NCI-H2081 treated with DMSO at 0.1 percent for 48 hours (cell line): ENCODE results near the gene THAP3.

Experiments
- DNase-seq: peaks from one replicate; lab custom pipeline; 2025; lab: John Stamatoyannopoulos, UW

THAP3 gene

DNA sequence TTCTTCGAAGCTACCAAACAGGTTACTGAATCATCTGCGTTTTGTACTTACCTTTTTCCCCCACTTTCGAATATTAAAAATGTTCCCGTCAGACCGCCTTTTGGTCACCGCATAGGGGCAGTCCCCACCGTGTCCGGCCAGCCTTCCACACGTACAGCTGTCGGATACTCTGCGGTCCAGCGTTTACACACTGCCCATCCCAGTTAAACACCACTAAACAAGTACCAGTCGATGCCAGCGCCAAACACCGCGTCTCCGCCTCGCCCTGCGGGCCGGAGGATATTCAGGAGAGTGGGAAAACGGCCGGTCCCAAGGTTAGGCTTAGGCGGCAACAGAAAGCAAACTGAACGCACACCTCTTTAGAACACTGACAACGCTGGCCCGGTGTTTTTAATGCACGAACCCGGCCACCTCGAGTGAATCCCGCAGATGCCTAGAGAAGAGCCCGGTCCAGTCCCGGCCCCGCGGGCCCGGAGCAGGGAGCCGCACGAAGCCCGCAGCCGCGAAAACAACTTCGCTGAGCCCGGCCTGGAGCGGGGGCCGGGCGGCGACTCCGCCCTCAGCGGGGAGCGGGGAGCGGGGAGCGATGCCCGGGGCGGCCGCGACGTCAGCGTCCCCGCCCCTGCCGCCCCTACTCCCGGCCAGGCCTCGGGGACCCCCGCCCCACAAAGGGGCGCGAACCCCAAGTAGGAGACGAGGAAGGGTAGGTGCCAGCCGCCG, 11.9 kb upstream of the THAP3 start:
- DNase-seq: no peak

DNA sequence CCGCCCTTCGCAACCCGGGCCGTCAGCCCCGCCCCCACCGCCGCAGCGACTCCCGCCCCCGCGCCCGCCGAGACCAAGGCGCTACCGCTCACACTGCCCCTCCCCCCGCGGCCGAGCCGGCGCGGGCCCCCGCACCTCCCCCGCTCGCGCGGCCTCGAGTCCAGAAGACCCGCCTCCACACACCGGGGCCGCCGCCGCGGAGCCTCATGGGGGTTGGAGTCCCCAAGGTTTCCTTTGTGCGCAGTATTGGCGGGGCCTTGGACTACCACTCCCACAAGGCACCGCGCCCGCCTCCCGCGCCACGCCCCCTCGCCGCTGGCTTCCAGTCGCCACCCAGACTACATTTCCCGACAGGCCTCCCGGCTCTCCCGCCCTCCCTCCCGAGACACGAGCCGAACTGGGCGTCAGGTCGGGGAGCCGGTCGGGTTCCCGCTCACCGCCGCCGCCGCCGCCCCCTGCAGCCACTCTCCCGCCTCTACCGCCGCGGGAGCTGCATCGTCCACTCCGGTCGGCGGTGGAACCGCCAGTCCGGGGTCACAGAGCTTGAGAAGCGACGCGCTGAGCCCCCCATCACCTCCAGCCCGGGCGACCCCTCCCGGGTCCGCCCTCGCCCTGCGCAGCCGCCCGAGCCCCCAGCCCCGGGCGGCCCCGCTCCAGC, 11.2 kb upstream of the THAP3 start, which contains the start of gene PHF13:
Gene PHF13 (plus strand): TSS at position 371 of the 658 bp plus-strand sequence. CDS start 336 bp downstream, outside the sequence.
- DNase-seq: peak; percentile 97

DNA sequence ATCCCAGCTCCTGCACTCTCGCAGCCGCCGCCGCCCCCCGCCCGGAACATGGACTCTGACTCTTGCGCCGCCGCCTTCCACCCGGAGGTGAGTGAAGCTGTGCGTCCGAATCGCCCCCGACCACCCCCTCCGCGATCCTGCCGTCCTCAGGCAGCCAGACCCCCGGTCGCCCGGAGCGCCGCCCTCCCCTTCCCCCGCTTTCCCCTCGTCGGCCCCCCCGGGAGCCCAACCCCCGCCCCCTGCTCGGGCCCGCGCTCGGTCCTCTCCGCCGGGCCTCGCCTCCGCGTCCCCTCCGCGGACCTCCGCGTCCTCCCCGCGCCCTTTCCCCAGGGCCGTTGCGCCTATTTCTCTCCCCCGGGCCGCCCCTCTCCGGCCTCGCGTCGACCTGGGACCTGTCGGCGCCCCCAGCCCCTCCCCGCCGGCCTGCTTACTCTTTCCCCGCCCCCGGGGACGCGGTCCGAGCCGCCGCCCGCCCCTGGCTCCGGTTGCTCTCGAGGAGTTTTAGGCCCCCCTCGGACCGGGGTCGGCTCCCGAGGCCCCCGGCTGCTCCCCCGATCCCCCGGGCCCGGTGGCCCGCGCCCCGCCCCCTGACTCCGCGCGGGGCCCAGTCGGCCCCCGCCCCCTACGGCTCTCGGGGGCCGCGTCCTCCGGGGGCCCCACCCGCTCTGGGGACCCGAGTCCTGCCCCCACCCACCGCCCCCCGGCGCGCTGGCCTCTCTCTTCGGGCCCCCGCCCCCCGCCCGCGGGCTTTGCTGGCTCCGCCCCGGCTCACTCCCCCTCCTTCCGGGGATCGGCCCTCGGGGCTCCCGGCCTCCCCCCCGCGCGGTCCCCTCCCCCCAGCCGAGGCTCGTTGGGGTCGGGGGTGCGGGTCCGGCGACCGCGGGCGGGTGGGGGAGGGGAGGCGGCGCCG, 10.4 kb upstream of the THAP3 start:
- no peak for DNase-seq

DNA sequence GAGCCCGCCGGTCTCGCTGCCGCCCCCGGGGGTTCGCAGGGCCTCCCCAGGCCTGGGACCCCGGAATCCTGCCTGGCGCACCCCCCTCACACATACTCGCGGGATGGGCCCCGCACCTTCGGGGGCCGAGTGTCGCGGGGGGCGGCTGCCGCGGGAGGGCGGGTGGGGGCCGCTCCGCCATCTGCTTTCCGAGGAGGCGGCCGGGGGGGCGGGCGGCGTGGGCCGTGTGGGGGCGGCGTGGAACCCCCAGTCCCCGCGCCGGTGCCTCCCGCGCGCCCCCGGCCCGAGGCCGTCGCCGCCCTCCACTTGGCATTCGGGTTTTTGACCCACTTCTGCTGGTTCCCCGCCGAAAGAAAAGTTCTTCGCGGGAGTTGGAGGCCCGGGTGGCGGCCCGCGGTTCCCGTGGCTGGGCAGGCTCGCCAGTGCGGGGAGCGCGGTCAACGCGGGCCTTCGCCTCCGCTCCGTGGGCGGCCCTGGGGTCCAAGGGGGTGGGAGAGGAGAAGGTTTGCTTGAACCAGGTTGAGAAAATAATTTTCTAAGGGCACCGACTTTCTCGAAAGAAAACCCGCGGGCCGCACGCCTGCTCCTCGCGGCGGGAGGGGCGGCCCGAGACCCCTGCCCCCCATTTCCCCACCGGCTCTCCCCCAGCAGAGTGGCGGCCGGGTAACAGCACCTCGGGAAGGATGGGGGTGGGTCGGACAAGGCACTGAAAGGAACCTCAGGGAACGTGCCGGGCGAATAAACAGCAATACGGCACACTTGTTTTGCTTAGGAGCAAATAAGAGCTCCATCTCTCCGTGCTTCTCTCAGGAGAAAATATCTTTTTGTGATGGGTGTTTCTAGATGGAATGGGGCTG, 9.5 kb upstream of the THAP3 start:
- no peak for DNase-seq

DNA sequence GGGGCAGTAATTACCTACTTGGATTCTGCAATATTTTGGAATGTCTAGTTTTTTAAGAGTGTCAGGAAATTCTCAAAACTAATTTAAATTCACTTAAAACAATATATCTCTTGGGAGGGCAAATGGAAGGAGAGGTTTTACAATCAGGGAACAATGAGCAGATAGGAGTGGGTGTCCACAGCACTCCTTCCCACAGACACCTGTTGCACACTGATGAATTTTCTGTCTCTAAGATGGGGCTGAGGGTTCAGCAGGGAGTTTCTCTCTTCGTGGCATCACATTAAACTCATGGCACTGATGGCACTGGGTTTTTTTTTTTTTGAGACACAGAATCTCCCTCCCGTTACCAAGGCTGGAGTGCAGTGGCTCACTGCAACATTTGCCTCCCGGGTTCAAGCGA, 5.6 kb upstream of the THAP3 start:
- no peak for DNase-seq

DNA sequence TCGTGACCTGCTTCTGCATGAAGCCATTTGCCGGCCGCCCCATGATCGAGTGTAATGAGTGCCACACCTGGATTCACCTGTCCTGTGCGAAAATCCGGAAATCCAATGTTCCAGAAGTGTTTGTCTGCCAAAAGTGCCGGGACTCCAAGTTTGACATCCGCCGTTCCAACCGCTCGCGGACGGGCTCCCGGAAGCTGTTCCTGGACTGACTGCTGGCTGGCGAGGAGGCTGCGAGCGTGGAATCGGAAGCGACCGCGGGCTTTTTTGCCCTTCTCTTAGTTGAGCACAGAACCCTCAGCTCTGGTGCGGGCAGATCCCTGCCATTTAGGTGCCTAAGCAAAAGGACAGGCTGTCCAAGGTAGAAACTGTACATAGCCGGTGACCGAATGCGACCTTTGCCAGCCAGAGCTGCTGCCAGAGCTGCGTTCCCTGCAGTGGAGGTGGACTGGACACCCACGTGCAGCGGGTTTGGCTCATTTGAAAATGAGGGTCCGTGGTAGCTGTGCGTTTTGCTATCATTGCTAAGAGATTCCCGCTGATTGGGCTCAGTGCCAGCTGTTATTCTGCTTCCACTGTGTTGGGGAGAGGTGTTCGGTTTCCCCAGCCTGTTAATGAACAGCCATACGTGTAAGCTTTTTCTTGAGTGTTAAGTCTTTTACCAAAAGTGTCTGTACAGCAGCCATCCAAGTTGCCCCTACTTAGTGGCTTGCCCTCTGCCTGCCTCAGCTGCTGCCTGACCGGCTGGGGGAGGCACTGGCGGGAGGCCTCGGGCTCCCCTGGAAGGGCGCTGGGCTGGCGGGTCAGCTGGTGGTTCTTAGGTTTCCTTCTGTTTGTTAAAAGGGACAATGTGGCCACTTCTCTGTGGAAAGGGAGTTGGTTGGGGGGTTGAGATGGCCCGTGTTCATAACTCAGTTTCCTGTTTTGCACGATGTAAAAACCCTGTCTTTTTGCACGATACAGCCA, 3.0 kb upstream of the THAP3 start:
- DNase-seq: no peak

DNA sequence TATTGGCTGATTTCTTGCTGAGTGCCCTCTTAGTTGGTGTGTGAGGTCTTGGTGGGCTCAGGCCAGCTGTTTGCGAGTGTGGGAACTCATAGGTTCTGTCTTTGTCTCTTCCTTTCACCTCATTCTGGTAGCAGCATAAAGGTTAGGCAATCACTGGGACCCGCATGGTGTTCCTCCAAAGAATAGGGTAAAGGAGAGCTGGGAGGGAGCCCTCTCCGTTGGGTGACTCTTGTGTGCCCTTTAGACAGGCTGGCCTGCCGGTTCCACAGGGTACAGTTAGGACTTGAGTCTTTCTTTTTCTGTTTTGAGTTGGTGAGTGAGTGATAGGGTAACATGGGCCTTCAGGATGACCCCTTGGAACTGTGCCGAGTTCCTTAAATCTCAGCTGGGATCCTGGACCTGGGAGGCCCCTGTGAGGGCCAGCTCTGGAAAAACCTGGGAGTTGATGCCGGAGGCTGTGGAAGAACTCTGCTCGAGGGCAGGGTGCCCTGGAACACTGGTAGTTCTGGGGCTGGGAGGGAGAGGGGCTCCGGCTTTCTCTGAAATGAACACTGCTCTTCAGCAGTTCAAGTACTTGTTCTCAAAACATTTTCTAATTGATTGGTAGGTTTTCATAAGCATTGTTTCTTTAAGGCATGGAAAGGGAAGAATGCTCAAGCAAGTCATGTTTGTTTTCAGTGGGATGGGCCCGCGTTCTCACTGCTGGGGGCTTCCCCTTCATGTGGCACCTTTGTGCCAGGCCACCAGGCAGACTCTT, 2.1 kb upstream of the THAP3 start:
- DNase-seq: no peak

DNA sequence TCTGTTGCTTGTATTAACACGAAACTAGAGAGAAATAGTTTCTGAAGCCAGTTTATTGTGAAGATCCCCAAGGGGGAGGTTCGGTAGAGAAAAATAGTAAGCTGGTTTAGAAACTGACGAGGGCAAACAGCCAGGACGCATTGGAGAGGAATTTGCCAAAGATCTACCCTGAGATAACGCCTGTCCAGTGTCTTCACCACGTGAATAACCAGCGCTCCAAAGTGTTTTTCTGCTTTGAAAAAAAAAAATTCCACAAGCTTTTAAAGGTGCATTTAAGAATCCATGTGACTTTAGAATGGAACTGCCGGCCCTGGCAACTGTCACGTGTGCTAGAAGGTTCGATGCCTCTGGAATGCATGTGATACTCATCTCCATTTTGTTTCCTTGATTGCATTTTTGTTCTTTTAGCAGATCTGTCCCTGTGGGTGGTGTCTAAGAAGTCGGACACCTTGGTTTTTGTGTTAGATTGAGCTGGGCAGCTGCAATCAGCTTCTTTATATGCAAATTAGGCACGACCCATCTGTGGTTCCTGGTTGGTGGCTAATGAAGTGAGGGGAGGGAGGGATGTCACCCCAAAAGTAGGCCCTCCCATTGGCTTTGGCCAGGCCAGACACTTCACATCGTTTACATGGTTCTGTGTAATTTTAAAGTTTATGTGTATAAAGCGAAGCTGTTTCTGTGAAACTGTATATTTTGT, 1.3 kb upstream of the THAP3 start:
- no peak for DNase-seq

DNA sequence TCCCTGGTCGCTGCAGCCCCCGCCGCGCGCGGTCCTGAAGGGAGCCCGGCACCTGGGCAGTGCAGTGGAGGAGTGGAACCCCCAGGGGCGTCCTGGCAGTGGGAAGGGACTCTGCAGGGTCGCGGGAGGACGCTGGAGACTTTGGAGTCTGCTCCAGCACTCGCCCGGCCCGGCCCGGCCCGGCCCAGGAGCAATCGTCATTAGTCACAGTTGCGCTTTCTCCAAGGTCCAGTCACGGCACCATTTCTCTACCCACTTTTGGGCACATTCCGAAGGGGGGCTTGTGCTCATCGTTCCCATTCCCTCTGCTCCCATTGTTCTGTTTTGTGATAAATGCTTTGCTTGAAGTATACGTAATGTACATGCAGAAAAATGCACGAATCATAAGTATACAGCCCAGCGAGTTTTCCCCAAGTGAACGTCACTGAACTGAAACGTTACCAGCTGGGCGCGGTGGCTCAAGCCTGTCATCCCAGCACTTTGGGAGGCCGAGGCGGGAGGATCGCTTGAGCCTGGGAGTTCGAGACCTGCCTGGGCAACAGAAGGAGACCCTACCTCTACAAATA, 999 bp downstream of the THAP3 start:
- no peak for DNase-seq

DNA sequence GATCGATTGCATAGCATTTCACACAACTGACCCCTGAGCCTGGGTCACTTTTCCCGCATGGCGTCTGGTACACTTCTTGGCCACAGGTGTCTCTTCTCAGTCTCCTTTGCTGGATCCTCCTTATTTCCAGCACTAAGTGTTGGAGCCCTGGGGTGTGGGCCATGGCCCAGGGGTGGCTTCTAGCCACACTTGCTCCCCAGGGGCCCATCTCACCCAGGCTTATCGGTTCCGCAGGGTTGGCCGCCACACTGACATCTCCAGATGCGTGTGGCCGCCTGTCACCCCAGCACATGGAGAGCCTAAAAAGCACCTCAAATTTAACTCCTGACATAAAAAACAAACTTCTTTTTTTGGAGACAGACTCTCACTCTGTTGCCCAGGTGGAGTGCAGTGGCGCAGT, 2.4 kb downstream of the THAP3 start:
- DNase-seq: no peak

DNA sequence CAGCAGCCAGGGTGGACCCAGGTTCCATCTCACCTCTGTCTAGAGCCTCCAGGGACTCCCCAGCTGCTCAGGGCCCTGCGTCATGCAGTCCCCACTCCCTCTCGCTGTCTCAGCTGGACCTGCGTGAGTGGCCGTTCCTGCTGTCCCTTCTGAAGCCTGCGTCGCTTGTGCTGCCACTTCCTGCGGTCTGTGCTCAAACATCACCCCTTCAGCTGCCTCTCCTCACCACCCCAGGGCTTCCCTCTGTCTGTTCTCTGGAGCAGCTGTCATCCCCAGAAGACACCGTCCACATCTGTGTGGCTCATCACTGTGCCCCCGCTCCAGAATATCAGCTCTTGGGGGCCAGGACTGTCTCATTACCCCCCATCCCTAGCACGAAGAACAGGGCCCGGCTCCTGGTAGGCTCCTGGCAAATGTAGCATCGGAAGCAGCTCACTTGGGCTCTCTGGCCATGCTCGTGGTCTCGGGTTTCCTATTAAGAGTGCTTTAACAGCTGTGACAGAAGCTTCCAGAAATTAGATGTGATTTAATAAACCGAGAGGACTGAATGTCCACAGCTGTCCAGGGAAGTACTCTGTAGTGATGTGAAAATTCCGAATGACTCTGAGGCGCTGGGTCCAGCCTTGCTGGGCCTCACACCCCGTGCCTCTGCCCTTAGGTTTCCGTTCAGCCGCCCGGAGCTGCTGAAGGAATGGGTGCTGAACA, 3.3 kb downstream of the THAP3 start:
- no peak for DNase-seq

DNA sequence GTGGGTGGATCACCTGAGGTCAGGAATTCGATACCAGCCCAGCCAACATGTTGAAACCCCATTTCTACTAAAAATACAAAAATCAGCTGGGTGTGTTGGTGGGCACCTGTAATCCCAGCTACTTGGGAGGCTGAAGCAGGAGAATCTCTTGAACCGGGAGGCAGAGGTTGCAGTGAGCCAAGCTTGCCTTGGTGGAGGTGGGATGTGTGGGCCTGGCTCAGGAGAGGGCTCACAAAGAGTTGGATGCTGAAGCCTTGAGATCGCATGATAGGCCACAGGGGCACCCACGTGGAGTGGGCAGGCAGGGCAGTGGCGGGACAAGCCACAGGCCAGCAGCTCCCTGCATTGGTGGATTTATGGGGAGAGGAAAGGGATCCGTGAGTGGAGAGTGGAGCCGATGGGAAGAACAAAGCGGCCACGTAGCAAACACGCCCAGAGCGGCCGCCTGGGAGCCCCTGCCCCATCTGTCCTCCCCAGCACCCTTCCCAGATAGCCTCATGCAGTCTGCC, 4.4 kb downstream of the THAP3 start:
- no peak for DNase-seq

DNA sequence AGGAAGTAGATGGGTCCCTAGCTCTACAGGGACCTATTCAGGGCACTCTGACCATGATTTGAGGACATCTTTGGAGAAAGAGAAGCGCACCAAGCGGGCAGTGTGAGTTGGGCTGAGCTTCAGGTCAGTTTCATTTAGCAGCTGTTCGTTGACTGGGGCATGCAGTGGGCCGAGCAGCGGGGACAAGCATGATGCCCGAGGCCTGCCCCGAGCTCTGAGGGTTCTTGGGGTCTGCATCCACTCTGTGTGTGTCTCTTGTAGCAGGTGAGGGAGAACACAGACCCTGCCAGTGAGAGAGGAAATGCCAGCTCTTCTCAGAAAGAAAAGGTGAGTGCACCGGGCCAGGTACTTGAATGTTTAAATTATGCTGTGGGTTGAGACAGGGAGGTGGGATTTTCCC, 5.4 kb downstream of the THAP3 start:
- DNase-seq: no peak

DNA sequence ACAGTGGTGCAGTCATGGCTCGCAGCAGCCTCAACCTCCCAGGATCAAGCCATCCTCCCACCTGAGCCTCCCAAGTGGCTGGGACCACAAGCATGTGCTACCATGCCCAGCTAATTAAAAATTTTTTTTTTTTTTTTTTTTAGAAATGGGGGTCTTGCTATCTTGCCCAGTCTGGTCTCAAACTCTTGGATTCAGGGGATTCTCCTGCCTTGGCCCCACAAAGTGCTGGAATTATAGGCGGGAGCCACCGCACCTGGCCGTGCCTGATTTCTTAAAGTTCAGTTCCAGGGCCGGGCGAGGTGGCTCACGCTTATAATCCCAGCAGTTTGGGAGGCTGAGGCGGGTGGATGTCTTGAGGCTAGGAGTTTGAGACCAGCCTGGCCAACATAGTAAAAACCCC, 6.4 kb downstream of the THAP3 start:
- DNase-seq: no peak

DNA sequence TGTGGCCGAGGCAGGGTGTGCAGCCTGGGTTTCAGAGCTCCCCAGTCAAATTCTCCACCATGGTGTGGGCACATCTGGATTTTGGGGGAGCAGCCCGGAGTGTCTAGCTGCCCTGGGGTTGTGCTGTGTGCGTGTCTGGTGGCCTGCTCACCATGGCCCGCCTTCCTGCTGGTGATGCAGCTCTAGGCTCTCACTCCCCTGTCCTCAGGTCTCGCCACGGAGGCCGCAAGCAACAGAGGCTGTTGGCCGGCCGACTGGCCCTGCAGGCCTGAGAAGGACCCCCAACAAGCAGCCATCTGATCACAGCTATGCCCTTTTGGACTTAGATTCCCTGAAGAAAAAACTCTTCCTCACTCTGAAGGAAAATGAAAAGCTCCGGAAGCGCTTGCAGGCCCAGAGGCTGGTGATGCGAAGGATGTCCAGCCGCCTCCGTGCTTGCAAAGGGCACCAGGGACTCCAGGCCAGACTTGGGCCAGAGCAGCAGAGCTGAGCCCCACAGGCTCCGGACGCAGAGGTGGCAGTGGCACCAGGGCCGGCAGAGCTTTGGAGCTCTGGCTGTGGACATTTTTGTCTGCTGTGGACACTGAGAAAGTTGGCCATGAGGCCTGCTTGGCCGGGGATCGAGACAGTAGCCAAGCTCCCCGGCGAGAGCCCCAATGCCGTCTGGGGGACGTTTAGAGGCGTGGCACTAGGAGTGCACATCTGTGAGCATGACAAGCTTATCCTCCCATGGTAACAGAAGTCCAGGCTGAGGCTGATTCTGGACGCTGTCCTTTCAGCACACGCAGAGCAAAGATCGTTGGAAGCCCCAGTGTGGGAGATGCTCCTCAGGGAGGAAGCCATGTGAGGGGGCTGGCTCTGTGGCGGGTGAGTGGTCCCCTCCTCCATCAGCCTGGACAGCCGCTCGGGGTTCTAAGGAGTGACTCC, 8.2 kb downstream of the THAP3 start:
- no peak for DNase-seq

DNA sequence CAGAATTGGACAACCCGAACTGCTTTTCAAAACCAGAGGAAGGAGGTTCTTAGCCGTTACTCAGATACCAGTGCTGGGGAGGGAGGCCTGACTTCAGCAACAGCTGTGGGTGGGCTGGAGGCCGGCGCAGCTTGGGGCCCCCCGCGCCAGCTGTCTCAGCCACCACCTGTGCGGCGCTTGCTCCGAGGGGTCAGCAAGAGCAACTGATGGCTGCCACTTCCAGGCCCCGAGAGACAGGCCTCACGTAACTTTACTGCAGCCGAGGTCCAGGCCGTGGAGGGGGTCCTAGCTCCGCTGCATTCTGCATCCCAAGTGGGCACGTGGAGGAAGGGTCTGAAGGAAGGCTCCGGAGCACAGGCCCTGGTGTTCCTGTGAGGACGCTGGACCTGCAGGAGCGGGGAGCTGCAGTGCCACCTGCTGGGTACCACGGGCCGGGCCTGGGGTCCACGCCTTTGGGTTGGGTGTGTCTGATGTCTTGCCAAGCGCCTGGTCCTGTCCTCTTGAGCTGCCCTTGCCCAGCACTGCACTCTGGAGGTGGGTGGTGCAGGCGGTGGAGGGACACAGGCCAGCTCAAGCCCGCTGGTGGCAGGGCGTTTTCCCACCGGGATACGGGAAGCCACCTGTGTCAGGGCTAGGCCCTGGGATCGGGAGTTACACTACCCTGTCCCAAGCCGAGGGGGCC, 9.8 kb downstream of the THAP3 start:
- no peak for DNase-seq
